Liver (tissue), 9 donors: Measurements from ENCODE around the gene IL13. TPM values are rescaled to one million over a fixed set of nuclear protein-coding genes. Genes with fewer than 3 reads are reported as not detected.

Source experiments
- DNase-seq: peaks from one replicate; pipeline ENCODE4 v3.0.0-alpha.2; 2017; ENCODE audit warnings: low spot score
- H3K27ac ChIP-seq, 2 donors: one replicate each; pipeline ENCODE4 v1.7.0; 2013; ENCODE audit warnings: inconsistent platforms in 2 of 2, low read length in 2 of 2, control low read depth in 1 of 2, low read depth in 1 of 2, mild to moderate bottlenecking in 1 of 2
- H3K27me3 ChIP-seq, 4 donors: one replicate each; pipeline versions ENCODE4 v1.6.1 to v1.7.0; 2013; ENCODE audit warnings: low read length in 3 of 4, inconsistent platforms in 1 of 4, mild to moderate bottlenecking in 1 of 4, moderate library complexity in 1 of 4; ENCODE audit not compliant: control insufficient read depth in 4 of 4, insufficient read depth in 4 of 4
- H3K36me3 ChIP-seq, 4 donors: one replicate each; pipeline versions ENCODE4 v1.6.1 to v1.7.0; 2013; ENCODE audit warnings: low read length in 3 of 4, mild to moderate bottlenecking in 3 of 4, low read depth in 1 of 4, moderate library complexity in 1 of 4; ENCODE audit not compliant: control insufficient read depth in 4 of 4, insufficient read depth in 3 of 4
- H3K4me1 ChIP-seq, 4 donors: one replicate each; pipeline versions ENCODE4 v1.6.1 to v1.7.0; 2013; ENCODE audit warnings: low read length in 3 of 4, mild to moderate bottlenecking in 3 of 4, moderate library complexity in 1 of 4; ENCODE audit not compliant: control insufficient read depth in 4 of 4, insufficient read depth in 4 of 4
- H3K4me3 ChIP-seq, 3 donors: one replicate each; pipeline versions ENCODE4 v1.6.1 to v1.7.0; 2013; ENCODE audit warnings: low read length in 3 of 3, control low read depth in 1 of 3, low read depth in 1 of 3, mild to moderate bottlenecking in 1 of 3
- H3K9ac ChIP-seq, 2 donors: one replicate each; pipeline ENCODE4 v1.7.0; 2013; ENCODE audit warnings: low read length in 2 of 2, mild to moderate bottlenecking in 2 of 2, moderate library complexity in 2 of 2, control low read depth in 1 of 2, low read depth in 1 of 2
- H3K9me3 ChIP-seq, 4 donors: one replicate each; pipeline versions ENCODE4 v1.6.1 to v1.7.0; 2013; ENCODE audit warnings: low read length in 3 of 4; ENCODE audit not compliant: control insufficient read depth in 4 of 4
- ATF3 ChIP-seq: IDR thresholded peaks from 2 replicates; pipeline ENCODE4 v1.6.1; 2016; ENCODE audit warnings: antibody characterized with exemption
- CTCF ChIP-seq: fragments of 150-350 bp; IDR thresholded peaks from 2 replicates; pipeline ENCODE4 v1.5.1; 2017; ENCODE audit warnings: improper control_type of control experiment, low read depth, low read length; ENCODE audit not compliant: missing input control
- FOXA1 ChIP-seq: IDR thresholded peaks from 2 replicates; pipeline ENCODE4 v1.6.1; 2016; ENCODE audit warnings: antibody characterized with exemption
- FOXA2 ChIP-seq: IDR thresholded peaks from 2 replicates; pipeline ENCODE4 v1.6.1; 2016; ENCODE audit warnings: antibody characterized with exemption
- HNF4A ChIP-seq, 2 donors: conservative IDR thresholded peaks; 2 replicates each; pipeline ENCODE4 v1.6.1; 2016; ENCODE audit warnings: antibody characterized with exemption in 2 of 2, mild to moderate bottlenecking in 2 of 2
- NR2F2 ChIP-seq: IDR thresholded peaks from 2 replicates; pipeline ENCODE4 v1.6.1; 2016; ENCODE audit warnings: antibody characterized with exemption
- RXRA ChIP-seq, 2 donors: IDR thresholded peaks; 2 replicates each; pipeline ENCODE4 v1.6.1; 2017 to 2018; ENCODE audit warnings: antibody characterized with exemption in 2 of 2, mild to moderate bottlenecking in 1 of 2
- SP1 ChIP-seq: IDR thresholded peaks from 2 replicates; pipeline ENCODE4 v1.6.1; 2018; ENCODE audit warnings: antibody characterized with exemption, mild to moderate bottlenecking
- TAF1 ChIP-seq: conservative IDR thresholded peaks from 2 replicates; pipeline ENCODE4 v1.6.1; 2016; ENCODE audit warnings: antibody characterized with exemption, mild to moderate bottlenecking
- WGBS: extraction: QIAGEN DNeasy Blood & Tissue Kit; methylation state at CpG from one replicate; pipeline ENCODE4 v1.1.7; 2013; 5-methylcytosine and 5-hydroxymethylcytosine counted together
- polyA plus RNA-seq, 2 donors: library from polyadenylated mRNA; stranded (reverse) in 1 of 2; unstranded in 1 of 2; fragments of 200-250 nt in 1 of 2; fragments of >200 nt in 1 of 2; fragmentation: Nextera tagmentation in 1 of 2; extraction: Ambion mirVana in 1 of 2; gene quantifications; one replicate each; pipeline versions ENCODE4 v1.2.1 to v1.2.3, GENCODE V29; 2013 to 2015
- total RNA-seq, 2 donors: library from RNA; depleted of rRNA; stranded (reverse); fragments of >200 nt; gene quantifications; one replicate each; pipeline ENCODE4 v1.2.3, GENCODE V29; 2014
- TF ChIP-seq, protein P1 (sequence below): IDR thresholded peaks from 2 replicates; pipeline ENCODE4 v1.6.1; 2016; ENCODE audit warnings: antibody characterized with exemption
- TF ChIP-seq, protein P2 (sequence below): IDR thresholded peaks from 2 replicates; pipeline ENCODE4 v1.6.1; 2016; ENCODE audit warnings: antibody characterized with exemption
- donor health status: healthy.
- donor health status: healthy.
- donor health status: healthy.
- donor health status: healthy.
- donor health status: healthy.

IL13 gene
- total and polyA plus RNA-seq, 4 donors: not detected

GRCh38 chr5:132663771-132664695, 6.1 kb downstream of the IL13 start:
- H3K36me3 ChIP-seq: no peaks in the 10 kb centered on the region
- no peak overlapping the region for H3K27ac ChIP-seq
- H3K4me3 ChIP-seq: no peak overlapping the region
- DNase-seq: no peak
- no peaks in the 10 kb centered on the region for H3K4me1 ChIP-seq
- no peak overlapping the region for H3K9ac ChIP-seq
- 83% methylated on average over 13 of the region's 13 CpGs for WGBS
- no peak for TF ChIP-seq NR2F2
- TF ChIP-seq ATF3: no peak
- TF ChIP-seq HNF4A (conservative IDR thresholded peaks at IDR 0.05): no peak
- no peak for TF ChIP-seq TAF1
- no peak for TF ChIP-seq CTCF
- H3K9me3 ChIP-seq: no peaks in the 10 kb centered on the region
- H3K27me3 ChIP-seq: no peaks in the 10 kb centered on the region

DNA sequence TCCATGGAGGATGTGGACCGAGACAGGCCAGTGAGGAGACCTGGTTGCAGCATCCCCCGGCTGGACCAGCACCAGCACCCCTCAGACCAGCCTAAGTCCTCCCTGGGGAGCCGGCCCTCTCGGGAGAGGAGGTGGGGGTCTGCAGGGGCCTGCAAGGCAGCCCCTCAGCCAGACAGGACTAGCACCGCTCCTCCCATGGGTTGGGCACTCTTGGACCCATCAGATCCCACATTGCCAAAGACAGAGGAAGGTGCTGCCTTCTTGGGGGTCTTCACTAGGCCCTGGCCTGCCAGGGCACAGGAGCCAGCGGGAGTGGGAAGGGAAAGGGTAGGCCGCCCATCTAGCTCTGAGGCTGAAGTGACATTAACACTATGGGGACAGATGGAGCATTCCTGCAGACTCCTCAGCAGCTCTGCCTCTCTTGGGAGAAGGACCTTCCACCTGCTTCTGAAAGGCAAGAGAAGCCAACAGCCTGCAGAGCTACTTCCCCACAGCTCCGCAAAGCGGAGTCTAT, 6.8 kb downstream of the IL13 start:
- Histone ChIP-seq H3K36me3 (no peaks in the 10 kb centered on the region), H3K4me3 (no peak overlapping the region), H3K27me3 (no peaks in the 10 kb centered on the region), H3K9ac (no peak overlapping the region), H3K9me3 (no peaks in the 10 kb centered on the region), H3K27ac (no peak overlapping the region), H3K4me1 (no peaks in the 10 kb centered on the region)
- DNase-seq: no peak
- 97% methylated on average over 9 of the region's 9 CpGs for WGBS
- TF ChIP-seq SP1 (no peak), NR2F2 (no peak), ATF3 (no peak), TAF1 (no peak), FOXA2 (no peak), RXRA (IDR thresholded peaks at IDR 0.05) (no peak), HNF4A (conservative IDR thresholded peaks at IDR 0.05) (no peak), FOXA1 (no peak), CTCF (no peak)
- TF ChIP-seq, protein P1, sequence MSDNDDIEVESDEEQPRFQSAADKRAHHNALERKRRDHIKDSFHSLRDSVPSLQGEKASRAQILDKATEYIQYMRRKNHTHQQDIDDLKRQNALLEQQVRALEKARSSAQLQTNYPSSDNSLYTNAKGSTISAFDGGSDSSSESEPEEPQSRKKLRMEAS: no peak
- TF ChIP-seq, protein P2, sequence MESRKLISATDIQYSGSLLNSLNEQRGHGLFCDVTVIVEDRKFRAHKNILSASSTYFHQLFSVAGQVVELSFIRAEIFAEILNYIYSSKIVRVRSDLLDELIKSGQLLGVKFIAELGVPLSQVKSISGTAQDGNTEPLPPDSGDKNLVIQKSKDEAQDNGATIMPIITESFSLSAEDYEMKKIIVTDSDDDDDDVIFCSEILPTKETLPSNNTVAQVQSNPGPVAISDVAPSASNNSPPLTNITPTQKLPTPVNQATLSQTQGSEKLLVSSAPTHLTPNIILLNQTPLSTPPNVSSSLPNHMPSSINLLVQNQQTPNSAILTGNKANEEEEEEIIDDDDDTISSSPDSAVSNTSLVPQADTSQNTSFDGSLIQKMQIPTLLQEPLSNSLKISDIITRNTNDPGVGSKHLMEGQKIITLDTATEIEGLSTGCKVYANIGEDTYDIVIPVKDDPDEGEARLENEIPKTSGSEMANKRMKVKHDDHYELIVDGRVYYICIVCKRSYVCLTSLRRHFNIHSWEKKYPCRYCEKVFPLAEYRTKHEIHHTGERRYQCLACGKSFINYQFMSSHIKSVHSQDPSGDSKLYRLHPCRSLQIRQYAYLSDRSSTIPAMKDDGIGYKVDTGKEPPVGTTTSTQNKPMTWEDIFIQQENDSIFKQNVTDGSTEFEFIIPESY: no peak
